ENCODE measurements around the gene ZFPL1.

DNA sequence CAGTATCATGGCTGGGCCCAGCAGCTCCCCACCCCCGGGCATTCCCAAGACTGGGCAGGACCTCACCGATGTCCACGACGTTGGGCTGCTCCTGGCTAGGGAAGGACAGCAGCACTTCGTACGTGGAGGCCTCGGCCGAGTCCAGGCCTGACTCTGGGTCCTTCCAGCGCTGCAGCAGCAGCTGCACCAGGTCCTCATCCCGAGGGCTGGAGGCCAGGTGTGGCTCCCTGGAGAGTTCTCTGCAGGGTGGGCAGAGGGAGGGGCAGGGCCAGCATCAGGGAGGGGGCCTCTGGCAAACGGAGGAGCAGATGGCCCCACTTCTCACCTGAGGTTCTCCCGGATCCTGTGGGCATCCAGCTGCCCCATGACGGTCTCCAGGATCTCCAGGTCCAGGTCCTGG is 26.0 kb upstream of the ZFPL1 start:
- TF ChIP-seq MYC (IDR thresholded peaks at IDR 0.05; ENCODE audit: insufficient read depth, insufficient read length, insufficient replicate concordance, low read length, severe bottlenecking) (no peak), HDAC2 (IDR thresholded peaks at IDR 0.05) (no peak), POLR2AphosphoS5 (IDR thresholded peaks at IDR 0.05; ENCODE audit: low read length) (no peak), ATF7 (IDR thresholded peaks at IDR 0.05; ENCODE audit: low read depth) (no peak), CREB1 (IDR thresholded peaks at IDR 0.05; ENCODE audit: low read depth) (no peak), CHD2 (IDR thresholded peaks at IDR 0.05; ENCODE audit: borderline replicate concordance, low read depth, low read length) (no peak), MXI1 (IDR thresholded peaks at IDR 0.05; ENCODE audit: low read depth, low read length) (no peak), EGR1 (IDR thresholded peaks at IDR 0.05; ENCODE audit: borderline replicate concordance in 1 of 2, low read depth in 2 of 2, low read length in 2 of 2) (no peak), CEBPB (IDR thresholded peaks at IDR 0.05; ENCODE audit: borderline replicate concordance in 1 of 2, low read depth in 2 of 2, low read length in 2 of 2) (no peak), YY1 (IDR thresholded peaks at IDR 0.05; ENCODE audit: low read depth, low read length) (no peak), USF2 (IDR thresholded peaks at IDR 0.05; ENCODE audit: borderline replicate concordance, low read depth, low read length) (no peak), GABPA (IDR thresholded peaks at IDR 0.05; ENCODE audit: low read depth) (no peak), CHD1 (IDR thresholded peaks at IDR 0.05; ENCODE audit: low read depth, low read length) (no peak)
- TF ChIP-seq, protein P1, sequence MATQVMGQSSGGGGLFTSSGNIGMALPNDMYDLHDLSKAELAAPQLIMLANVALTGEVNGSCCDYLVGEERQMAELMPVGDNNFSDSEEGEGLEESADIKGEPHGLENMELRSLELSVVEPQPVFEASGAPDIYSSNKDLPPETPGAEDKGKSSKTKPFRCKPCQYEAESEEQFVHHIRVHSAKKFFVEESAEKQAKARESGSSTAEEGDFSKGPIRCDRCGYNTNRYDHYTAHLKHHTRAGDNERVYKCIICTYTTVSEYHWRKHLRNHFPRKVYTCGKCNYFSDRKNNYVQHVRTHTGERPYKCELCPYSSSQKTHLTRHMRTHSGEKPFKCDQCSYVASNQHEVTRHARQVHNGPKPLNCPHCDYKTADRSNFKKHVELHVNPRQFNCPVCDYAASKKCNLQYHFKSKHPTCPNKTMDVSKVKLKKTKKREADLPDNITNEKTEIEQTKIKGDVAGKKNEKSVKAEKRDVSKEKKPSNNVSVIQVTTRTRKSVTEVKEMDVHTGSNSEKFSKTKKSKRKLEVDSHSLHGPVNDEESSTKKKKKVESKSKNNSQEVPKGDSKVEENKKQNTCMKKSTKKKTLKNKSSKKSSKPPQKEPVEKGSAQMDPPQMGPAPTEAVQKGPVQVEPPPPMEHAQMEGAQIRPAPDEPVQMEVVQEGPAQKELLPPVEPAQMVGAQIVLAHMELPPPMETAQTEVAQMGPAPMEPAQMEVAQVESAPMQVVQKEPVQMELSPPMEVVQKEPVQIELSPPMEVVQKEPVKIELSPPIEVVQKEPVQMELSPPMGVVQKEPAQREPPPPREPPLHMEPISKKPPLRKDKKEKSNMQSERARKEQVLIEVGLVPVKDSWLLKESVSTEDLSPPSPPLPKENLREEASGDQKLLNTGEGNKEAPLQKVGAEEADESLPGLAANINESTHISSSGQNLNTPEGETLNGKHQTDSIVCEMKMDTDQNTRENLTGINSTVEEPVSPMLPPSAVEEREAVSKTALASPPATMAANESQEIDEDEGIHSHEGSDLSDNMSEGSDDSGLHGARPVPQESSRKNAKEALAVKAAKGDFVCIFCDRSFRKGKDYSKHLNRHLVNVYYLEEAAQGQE (IDR thresholded peaks at IDR 0.05; ENCODE audit: low read depth, low read length) = no peak

Measured in GM12878 (cell line).